KOPT-K1 (cell line): ENCODE results near the gene ADAP1.

Experiments
- H3K27ac ChIP-seq: fragments of 200-600 bp; sonication (generic); 2 replicates; pipeline ENCODE4 v1.5.1; 2016; ENCODE audit warnings: antibody characterized with exemption, mild to moderate bottlenecking, low read depth, low read length; ENCODE audit not compliant: poor library complexity, severe bottlenecking
- H3K36me3 ChIP-seq: fragments of 200-600 bp; sonication (generic); 2 replicates; pipeline ENCODE4 v1.5.1; 2017; ENCODE audit warnings: antibody characterized with exemption, mild to moderate bottlenecking, low read length, moderate library complexity; ENCODE audit not compliant: insufficient read depth
- H3K9me3 ChIP-seq: fragments of 200-600 bp; sonication (generic); 2 replicates; pipeline ENCODE4 v1.5.1; 2017; ENCODE audit warnings: antibody characterized with exemption, low read length, mild to moderate bottlenecking; ENCODE audit not compliant: insufficient read depth, poor library complexity, severe bottlenecking

Gene ADAP1

DNA sequence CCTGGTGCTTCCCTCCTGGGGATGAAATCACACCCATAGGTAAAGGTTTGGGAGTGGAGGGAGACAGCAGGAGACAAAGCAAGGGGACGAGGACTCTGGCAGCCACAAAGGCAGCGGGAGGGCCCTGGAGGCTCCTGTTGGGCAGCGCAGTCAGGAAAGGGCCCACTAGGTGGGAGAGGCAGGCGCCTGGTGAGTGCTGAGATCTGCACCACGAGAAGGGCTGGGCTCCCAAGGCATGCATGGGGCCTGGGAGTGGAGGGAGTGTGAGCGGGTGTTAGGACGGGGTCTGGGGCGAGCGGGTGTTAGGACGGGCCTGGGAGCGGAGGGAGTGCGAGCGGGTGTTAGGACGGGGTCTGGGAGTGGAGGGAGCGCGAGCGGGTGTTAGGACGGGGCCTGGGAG is 65.1 kb downstream of the ADAP1 start:
- Histone ChIP-seq H3K36me3 (peaks cover 86% of the 10 kb centered on the region), H3K27ac (no peak overlapping the region), H3K9me3 (no peaks in the 10 kb centered on the region)

- Histone ChIP-seq H3K9me3 (no peaks in the 10 kb centered on the region), H3K27ac (no peak overlapping the region), H3K36me3 (peaks cover 82% of the 10 kb centered on the region)
Measured at GRCh38 chr7:889025-889390, 65.5 kb downstream of the ADAP1 start.

DNA sequence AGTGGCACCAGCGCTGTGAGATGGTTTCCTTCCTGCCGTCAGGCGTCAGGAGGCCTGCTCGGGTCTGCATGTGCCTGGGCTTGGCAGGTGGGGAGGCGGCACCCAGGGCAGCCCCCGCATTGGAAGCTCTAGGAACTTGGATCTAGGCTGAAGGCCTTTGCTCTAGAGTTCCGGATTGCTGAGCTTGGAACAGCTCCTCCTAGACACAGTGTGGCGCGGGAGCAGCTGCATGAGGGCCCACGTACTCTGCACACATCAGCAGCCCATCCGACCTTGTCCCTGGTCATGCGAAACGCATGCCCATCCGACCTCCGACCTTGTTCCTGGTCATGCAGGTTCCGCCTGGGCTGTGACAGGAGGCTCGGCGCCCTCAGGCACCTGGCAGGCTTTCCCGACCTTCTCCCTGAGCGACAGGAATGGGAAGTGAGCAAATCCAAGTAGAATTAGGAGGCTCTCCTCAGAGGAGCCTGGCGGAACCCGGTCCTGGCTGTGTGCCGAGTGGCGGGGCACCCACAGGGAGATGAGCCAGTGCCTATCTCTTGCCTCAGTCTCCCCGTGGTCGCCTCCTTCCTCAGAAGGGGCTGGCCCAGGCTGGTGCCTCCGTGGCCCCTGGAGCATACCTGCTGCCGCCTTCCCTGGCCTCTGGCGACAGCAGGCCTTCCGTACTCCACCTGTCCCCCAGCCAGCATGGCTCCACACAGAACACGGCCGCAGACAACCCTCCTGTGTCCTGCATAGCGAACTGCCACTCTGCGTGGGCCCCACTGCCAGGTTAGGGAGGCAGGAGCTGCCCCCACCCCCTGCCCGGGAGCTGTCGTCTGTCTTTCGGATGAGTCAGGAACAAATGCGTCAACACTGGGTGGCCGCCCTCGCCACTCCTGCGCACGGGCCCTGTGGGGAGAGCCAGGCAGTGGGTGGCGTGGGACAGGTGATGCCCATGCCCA is 66.1 kb downstream of the ADAP1 start:
- peaks cover 75% of the 10 kb centered on the region for H3K36me3 ChIP-seq
- H3K27ac ChIP-seq: no peak overlapping the region
- no peaks in the 10 kb centered on the region for H3K9me3 ChIP-seq

GRCh38 chr7:887488-887820 is 67.0 kb downstream of the ADAP1 start:
- Histone ChIP-seq H3K36me3 (peaks cover 71% of the 10 kb centered on the region), H3K27ac (no peak overlapping the region), H3K9me3 (no peaks in the 10 kb centered on the region)

- H3K27ac ChIP-seq: no peak overlapping the region
- H3K36me3 ChIP-seq: peaks cover 70% of the 10 kb centered on the region
- no peaks in the 10 kb centered on the region for H3K9me3 ChIP-seq
Measured at GRCh38 chr7:886626-887487, 67.6 kb downstream of the ADAP1 start.

GRCh38 chr7:885893-886625 is 68.4 kb downstream of the ADAP1 start:
- Histone ChIP-seq H3K27ac (no peak overlapping the region), H3K9me3 (no peaks in the 10 kb centered on the region), H3K36me3 (peaks cover 68% of the 10 kb centered on the region)

GRCh38 chr7:885261-885892 is 69.1 kb downstream of the ADAP1 start:
- H3K9me3 ChIP-seq: no peaks in the 10 kb centered on the region
- H3K36me3 ChIP-seq: peaks cover 66% of the 10 kb centered on the region
- H3K27ac ChIP-seq: no peak overlapping the region

DNA sequence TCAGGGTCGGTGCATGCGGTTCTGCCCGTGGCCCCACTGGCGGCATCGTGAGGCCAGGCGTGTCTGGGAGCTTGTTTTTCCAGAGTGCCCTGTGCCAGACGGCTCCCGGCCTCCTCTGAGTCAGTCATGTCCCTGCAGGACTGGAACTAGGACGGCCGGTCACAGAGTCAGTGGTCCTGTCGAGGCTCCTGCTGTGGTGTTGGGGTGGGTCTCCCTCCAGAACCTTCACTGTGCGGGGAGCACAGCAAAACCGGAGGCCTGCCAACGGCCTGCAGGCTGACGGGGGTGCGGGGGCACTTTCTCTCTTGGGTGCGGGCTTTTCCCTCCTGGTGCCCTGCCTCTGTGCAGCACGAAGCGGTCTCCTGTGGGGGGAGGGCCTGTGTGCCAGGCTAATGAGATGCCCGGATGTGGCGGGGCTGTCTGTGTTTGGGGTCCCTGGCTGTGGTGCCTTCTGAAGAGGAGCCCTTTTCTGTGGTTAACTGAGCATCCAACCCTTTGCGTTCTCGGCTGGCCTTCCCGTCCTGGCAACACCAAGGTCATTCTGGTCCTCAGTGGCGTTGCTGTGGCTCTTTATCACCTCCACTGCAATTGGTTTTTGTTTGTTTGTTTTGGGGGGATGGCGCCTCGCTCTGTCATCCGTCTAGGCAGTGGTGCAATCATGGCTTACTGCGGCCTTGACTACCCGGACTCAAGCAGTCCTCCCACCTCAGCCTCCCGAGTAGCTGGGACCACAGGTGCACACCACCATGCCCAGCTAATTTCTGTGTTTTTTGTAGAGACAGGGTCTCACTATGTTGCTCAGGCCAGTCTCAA is 70.1 kb downstream of the ADAP1 start:
- H3K27ac ChIP-seq: no peak overlapping the region
- peaks cover 70% of the 10 kb centered on the region for H3K36me3 ChIP-seq
- no peaks in the 10 kb centered on the region for H3K9me3 ChIP-seq

- Histone ChIP-seq H3K27ac (no peak overlapping the region), H3K9me3 (no peaks in the 10 kb centered on the region), H3K36me3 (peaks cover 70% of the 10 kb centered on the region)
Measured at GRCh38 chr7:883055-884021, 71.1 kb downstream of the ADAP1 start.

DNA sequence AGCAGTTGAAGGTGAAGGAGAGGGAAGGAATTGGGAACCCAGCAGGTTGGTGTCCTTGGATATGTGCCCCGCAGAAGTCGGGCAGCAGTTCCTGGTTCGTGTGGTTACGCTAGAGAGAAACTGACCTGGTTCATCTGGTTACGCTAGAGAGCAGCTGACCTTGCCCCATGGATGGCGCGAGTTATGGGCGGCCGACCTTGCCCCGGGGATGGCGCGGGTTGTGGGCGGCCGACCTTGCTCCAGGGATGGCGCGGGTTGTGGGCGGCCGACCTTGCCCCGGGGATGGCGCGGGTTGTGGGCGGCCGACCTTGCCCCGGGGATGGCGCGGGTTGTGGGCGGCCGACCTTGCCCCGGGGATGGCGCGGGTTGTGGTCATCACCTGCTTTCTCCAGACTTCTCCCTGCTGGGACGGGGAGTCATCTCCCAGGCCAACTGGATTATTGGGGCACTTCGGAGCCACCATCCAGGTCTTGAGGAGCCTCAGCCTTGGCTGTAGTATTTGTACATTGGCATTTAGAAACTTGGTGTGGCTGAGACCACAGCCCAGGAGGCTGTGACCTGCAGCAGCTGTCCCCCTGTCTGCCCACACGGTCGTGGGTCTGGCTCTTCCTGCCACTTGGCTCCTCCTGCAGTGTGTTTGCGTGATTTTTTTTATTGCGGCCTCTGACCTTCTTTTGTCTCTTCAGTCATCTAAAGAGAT is 72.0 kb downstream of the ADAP1 start:
- Histone ChIP-seq H3K9me3 (no peaks in the 10 kb centered on the region), H3K27ac (no peak overlapping the region), H3K36me3 (peaks cover 66% of the 10 kb centered on the region)

- Histone ChIP-seq H3K9me3 (no peaks in the 10 kb centered on the region), H3K36me3 (peaks cover 58% of the 10 kb centered on the region), H3K27ac (no peak overlapping the region)
Measured at GRCh38 chr7:881441-882234, 72.8 kb downstream of the ADAP1 start.

DNA sequence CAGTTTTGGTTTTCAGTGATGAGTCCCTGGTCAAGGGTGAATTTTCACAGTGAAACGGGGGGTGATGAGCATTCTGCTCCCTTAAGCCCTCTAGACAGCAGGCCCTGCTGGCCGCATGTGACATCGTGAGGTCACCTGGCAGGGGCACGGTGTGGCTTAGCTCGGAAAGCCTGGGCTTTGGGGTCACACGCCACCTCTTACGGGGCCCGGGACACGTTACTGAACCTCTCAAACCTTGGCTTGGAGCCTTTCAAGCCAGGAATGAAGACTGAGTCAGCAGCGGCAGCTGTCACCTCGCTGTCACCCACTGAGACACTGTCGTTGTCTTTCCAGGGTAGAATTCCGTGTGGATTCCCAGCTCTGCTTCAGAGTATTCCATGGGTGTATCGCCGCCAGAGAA is 74.0 kb downstream of the ADAP1 start:
- Histone ChIP-seq H3K9me3 (no peaks in the 10 kb centered on the region), H3K27ac (no peak overlapping the region), H3K36me3 (peaks cover 46% of the 10 kb centered on the region)
